22Rv1 (cell line): Measurements from ENCODE around the gene ALG12.

ENCODE experiments used
- ZFX ChIP-seq: fragments of 450-650 bp; IDR thresholded peaks from 2 replicates; pipeline ENCODE4 v1.6.1; 2017; ENCODE audit warnings: antibody characterized with exemption, borderline replicate concordance
- TF ChIP-seq, protein P1 (sequence below): fragments of 450-650 bp; IDR thresholded peaks from 2 replicates; pipeline ENCODE4 v1.5.1; 2017; ENCODE audit warnings: mild to moderate bottlenecking

DNA sequence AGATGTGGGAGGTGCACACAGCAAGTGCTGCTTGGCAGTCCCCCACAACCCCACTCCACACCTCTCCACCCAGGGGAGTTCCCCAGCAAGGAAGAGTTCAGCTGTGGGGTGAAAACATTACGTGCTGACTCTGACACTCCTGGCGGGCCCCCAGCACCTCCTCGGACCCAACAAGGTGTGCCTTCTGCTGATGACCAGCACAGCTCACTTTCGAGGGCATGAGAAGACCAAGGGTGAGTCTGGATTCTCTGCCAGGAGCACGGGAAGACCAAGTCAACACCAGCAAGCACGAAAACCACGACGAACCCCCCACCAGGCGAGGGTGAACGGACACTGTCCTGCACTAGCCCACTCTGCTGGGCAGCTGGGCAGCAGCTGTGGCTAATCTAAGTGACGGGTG, 1.4 kb downstream of the ALG12 start:
- TF ChIP-seq, protein P1, sequence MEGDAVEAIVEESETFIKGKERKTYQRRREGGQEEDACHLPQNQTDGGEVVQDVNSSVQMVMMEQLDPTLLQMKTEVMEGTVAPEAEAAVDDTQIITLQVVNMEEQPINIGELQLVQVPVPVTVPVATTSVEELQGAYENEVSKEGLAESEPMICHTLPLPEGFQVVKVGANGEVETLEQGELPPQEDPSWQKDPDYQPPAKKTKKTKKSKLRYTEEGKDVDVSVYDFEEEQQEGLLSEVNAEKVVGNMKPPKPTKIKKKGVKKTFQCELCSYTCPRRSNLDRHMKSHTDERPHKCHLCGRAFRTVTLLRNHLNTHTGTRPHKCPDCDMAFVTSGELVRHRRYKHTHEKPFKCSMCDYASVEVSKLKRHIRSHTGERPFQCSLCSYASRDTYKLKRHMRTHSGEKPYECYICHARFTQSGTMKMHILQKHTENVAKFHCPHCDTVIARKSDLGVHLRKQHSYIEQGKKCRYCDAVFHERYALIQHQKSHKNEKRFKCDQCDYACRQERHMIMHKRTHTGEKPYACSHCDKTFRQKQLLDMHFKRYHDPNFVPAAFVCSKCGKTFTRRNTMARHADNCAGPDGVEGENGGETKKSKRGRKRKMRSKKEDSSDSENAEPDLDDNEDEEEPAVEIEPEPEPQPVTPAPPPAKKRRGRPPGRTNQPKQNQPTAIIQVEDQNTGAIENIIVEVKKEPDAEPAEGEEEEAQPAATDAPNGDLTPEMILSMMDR, result no peak
- no peak for TF ChIP-seq ZFX
